NCI-H128 (cell line): Measurements from ENCODE around the gene ZXDC.

Experiments used
- DNase-seq: peaks from one replicate; lab custom pipeline; 2025; ENCODE audit not compliant: unreplicated experiment; lab: John Stamatoyannopoulos, UW

ZXDC gene

GRCh38 chr3:126475413-126476114 lies at the start of gene ZXDC:
ZXDC (minus strand) TSS chr3:126475891; CDS start chr3:126475865, 26 bp downstream.
- peak; percentile 85 for DNase-seq

- DNase-seq, result no peak
Measured at GRCh38 chr3:126525091-126525852, 49.6 kb upstream of the ZXDC start.

GRCh38 chr3:126524429-126524988 lies 48.8 kb upstream of the ZXDC start:
- no peak for DNase-seq

- no peak for DNase-seq
Measured at GRCh38 chr3:126523745-126524428, 48.2 kb upstream of the ZXDC start, which contains the start of gene CHST13. CHST13 (plus strand) TSS chr3:126524155; CDS start chr3:126524333, 178 bp downstream.

GRCh38 chr3:126522363-126522788 lies 46.7 kb upstream of the ZXDC start:
- peak; percentile 74 for DNase-seq

GRCh38 chr3:126521122-126521891 lies 45.6 kb upstream of the ZXDC start:
- DNase-seq, result no peak

- DNase-seq, result no peak
Measured at GRCh38 chr3:126519506-126520455, 44.1 kb upstream of the ZXDC start.

- DNase-seq, result no peak
Measured at GRCh38 chr3:126518779-126519177, 43.1 kb upstream of the ZXDC start.

- no peak for DNase-seq
Measured at GRCh38 chr3:126517986-126518778, 42.5 kb upstream of the ZXDC start.

- no peak for DNase-seq
Measured at GRCh38 chr3:126517291-126517951, 41.7 kb upstream of the ZXDC start, which contains the start of gene UROC1. UROC1 (minus strand) TSS chr3:126517773; CDS start chr3:126517719, 54 bp downstream.

GRCh38 chr3:126516936-126517290 lies 41.2 kb upstream of the ZXDC start:
- DNase-seq, result no peak

- DNase-seq, result no peak
Measured at GRCh38 chr3:126516152-126516935, 40.7 kb upstream of the ZXDC start.

GRCh38 chr3:126515066-126515706 lies 39.5 kb upstream of the ZXDC start:
- DNase-seq, result no peak

GRCh38 chr3:126514161-126514560 lies 38.5 kb upstream of the ZXDC start:
- DNase-seq, result no peak

GRCh38 chr3:126512916-126513650 lies 37.4 kb upstream of the ZXDC start:
- DNase-seq, result no peak

- no peak for DNase-seq
Measured at GRCh38 chr3:126512026-126512425, 36.3 kb upstream of the ZXDC start.
